Activated naive CD4-positive, alpha-beta T cell treated with anti-CD3 and anti-CD28 coated beads for 36 hours (primary cell): ENCODE measurements around the gene NACC2. TPM values are rescaled to one million over a fixed set of nuclear protein-coding genes. Genes with fewer than 3 reads are reported as not detected.

Experiments
- CTCF ChIA-PET: fragments of 350-600 bp; sonication (Branson Sonifier 250); formaldehyde crosslinking; loops from one replicate; lab custom pipeline; 2021; ENCODE audit warnings: antibody characterized with exemption; lab: Charles Lee
- DNase-seq: peaks from one replicate; pipeline ENCODE4 v3.0.0-alpha.2; 2020
- H3K27ac Mint-ChIP-seq: one replicate; pipeline ENCODE4 v1.8.0; 2021; ENCODE audit warnings: mild to moderate bottlenecking, mixed read lengths
- H3K27me3 Mint-ChIP-seq: one replicate; pipeline ENCODE4 v1.8.0; 2021; ENCODE audit warnings: low read depth, mixed read lengths
- H3K36me3 Mint-ChIP-seq: one replicate; pipeline ENCODE4 v1.8.0; 2021; ENCODE audit warnings: low read depth, mixed read lengths
- H3K4me1 Mint-ChIP-seq: one replicate; pipeline ENCODE4 v1.8.0; 2021; ENCODE audit warnings: low read depth, mixed read lengths
- H3K4me3 Mint-ChIP-seq: one replicate; pipeline ENCODE4 v1.8.0; 2021; ENCODE audit warnings: mild to moderate bottlenecking, moderate library complexity, mixed read lengths
- H3K9me3 Mint-ChIP-seq: one replicate; pipeline ENCODE4 v1.8.0; 2021; ENCODE audit warnings: mixed read lengths
- intact Hi-C: fragments of 100-400 bp; cut with micrococcal nuclease; formaldehyde crosslinking; loops from one replicate; pipeline ENCODE4 v1.15.1; 2023
- total RNA-seq, 2 experiments: library from RNA; stranded (reverse); gene quantifications; one replicate each; pipeline ENCODE4 v1.2.3, GENCODE V29; 2021

NACC2 gene
- total RNA-seq, 2 experiments from 2014 or later: 3.4 to 3.5 TPM

- no peak overlapping the region for H3K27ac Mint-ChIP-seq
- no peaks in the 10 kb centered on the region for H3K27me3 Mint-ChIP-seq
- intact Hi-C loops: no loop called here
- no peaks in the 10 kb centered on the region for H3K4me1 Mint-ChIP-seq
- H3K36me3 Mint-ChIP-seq: no peaks in the 10 kb centered on the region
- no peaks in the 10 kb centered on the region for H3K9me3 Mint-ChIP-seq
- H3K4me3 Mint-ChIP-seq: no peak overlapping the region
- no peak for DNase-seq
- CTCF ChIA-PET: no interaction called here
Observed at GRCh38 chr9:136007276-136007933, 87.7 kb downstream of the NACC2 start.

GRCh38 chr9:136006169-136006568 lies 88.9 kb downstream of the NACC2 start:
- Mint-ChIP-seq H3K27ac (no peak overlapping the region), H3K4me3 (no peak overlapping the region), H3K36me3 (no peaks in the 10 kb centered on the region), H3K4me1 (no peaks in the 10 kb centered on the region), H3K9me3 (no peaks in the 10 kb centered on the region), H3K27me3 (no peaks in the 10 kb centered on the region)
- no peak for DNase-seq
- intact Hi-C loops: no loop called here
- CTCF ChIA-PET: no interaction called here

GRCh38 chr9:136004712-136005111 lies 90.4 kb downstream of the NACC2 start:
- Mint-ChIP-seq H3K4me1 (no peaks in the 10 kb centered on the region), H3K9me3 (no peaks in the 10 kb centered on the region), H3K36me3 (no peaks in the 10 kb centered on the region), H3K27me3 (no peaks in the 10 kb centered on the region), H3K4me3 (no peak overlapping the region), H3K27ac (no peak overlapping the region)
- CTCF ChIA-PET: no interaction called here
- intact Hi-C loops: no loop called here
- no peak for DNase-seq

GRCh38 chr9:136004219-136004618 lies 90.9 kb downstream of the NACC2 start:
- CTCF ChIA-PET: no interaction called here
- H3K27ac Mint-ChIP-seq: no peak overlapping the region
- intact Hi-C loops: no loop called here
- no peak overlapping the region for H3K4me3 Mint-ChIP-seq
- no peaks in the 10 kb centered on the region for H3K36me3 Mint-ChIP-seq
- H3K27me3 Mint-ChIP-seq: no peaks in the 10 kb centered on the region
- no peaks in the 10 kb centered on the region for H3K4me1 Mint-ChIP-seq
- H3K9me3 Mint-ChIP-seq: no peaks in the 10 kb centered on the region
- DNase-seq: no peak

GRCh38 chr9:136003411-136004218 lies 91.5 kb downstream of the NACC2 start:
- Mint-ChIP-seq H3K27me3 (no peaks in the 10 kb centered on the region), H3K4me3 (no peak overlapping the region), H3K4me1 (no peaks in the 10 kb centered on the region), H3K27ac (no peak overlapping the region), H3K36me3 (no peaks in the 10 kb centered on the region), H3K9me3 (no peaks in the 10 kb centered on the region)
- CTCF ChIA-PET: no interaction called here
- intact Hi-C loops: no loop called here
- no peak for DNase-seq

- intact Hi-C loops: no loop called here
- no peak overlapping the region for H3K27ac Mint-ChIP-seq
Observed at GRCh38 chr9:136002881-136003280, 92.2 kb downstream of the NACC2 start.

GRCh38 chr9:136002215-136002614 lies 92.9 kb downstream of the NACC2 start:
- Mint-ChIP-seq H3K27me3 (no peaks in the 10 kb centered on the region), H3K4me3 (no peak overlapping the region), H3K27ac (no peak overlapping the region), H3K4me1 (no peaks in the 10 kb centered on the region), H3K9me3 (no peaks in the 10 kb centered on the region), H3K36me3 (no peaks in the 10 kb centered on the region)
- CTCF ChIA-PET: no interaction called here
- intact Hi-C loops: no loop called here
- DNase-seq: no peak

More at GRCh38 chr9:136002881-136003280, 92.2 kb downstream of the NACC2 start:
- H3K4me1 Mint-ChIP-seq: no peaks in the 10 kb centered on the region
- H3K27me3 Mint-ChIP-seq: no peaks in the 10 kb centered on the region
- CTCF ChIA-PET: no interaction called here
- no peaks in the 10 kb centered on the region for H3K9me3 Mint-ChIP-seq
- no peak for DNase-seq
- no peak overlapping the region for H3K4me3 Mint-ChIP-seq
- no peaks in the 10 kb centered on the region for H3K36me3 Mint-ChIP-seq

- intact Hi-C loops: no loop called here
- Mint-ChIP-seq H3K27me3 (no peaks in the 10 kb centered on the region), H3K9me3 (no peaks in the 10 kb centered on the region), H3K4me3 (no peak overlapping the region), H3K36me3 (no peaks in the 10 kb centered on the region), H3K27ac (no peak overlapping the region), H3K4me1 (no peaks in the 10 kb centered on the region)
- CTCF ChIA-PET: interaction anchor here (0.7 kb wide), 1 partner anchor 302 kb away, joined by 3 read pairs; the partner anchor contains the start of gene SOHLH1
- DNase-seq: no peak
Observed at GRCh38 chr9:136001231-136001630, 93.9 kb downstream of the NACC2 start.

GRCh38 chr9:135998410-135999071 lies 96.5 kb downstream of the NACC2 start:
- Mint-ChIP-seq H3K27ac (no peak overlapping the region), H3K4me3 (no peak overlapping the region), H3K36me3 (no peaks in the 10 kb centered on the region), H3K9me3 (no peaks in the 10 kb centered on the region), H3K4me1 (no peaks in the 10 kb centered on the region), H3K27me3 (no peaks in the 10 kb centered on the region)
- CTCF ChIA-PET: no interaction called here
- intact Hi-C loops: no loop called here
- DNase-seq: no peak

GRCh38 chr9:135998016-135998380 lies 97.1 kb downstream of the NACC2 start:
- Mint-ChIP-seq H3K27ac (no peak overlapping the region), H3K4me1 (no peaks in the 10 kb centered on the region), H3K27me3 (no peaks in the 10 kb centered on the region), H3K4me3 (no peak overlapping the region), H3K9me3 (no peaks in the 10 kb centered on the region), H3K36me3 (no peaks in the 10 kb centered on the region)
- DNase-seq: no peak
- intact Hi-C loops: no loop called here
- CTCF ChIA-PET: interaction anchor here (0.7 kb wide), 1 partner anchor 266 kb away, joined by 3 read pairs; no protein-coding TSS in a partner anchor

GRCh38 chr9:135997090-135998015 lies 97.7 kb downstream of the NACC2 start:
- DNase-seq: no peak
- no peaks in the 10 kb centered on the region for H3K36me3 Mint-ChIP-seq
- H3K4me3 Mint-ChIP-seq: no peak overlapping the region
- H3K4me1 Mint-ChIP-seq: peaks cover 4% of the 10 kb centered on the region
- H3K27ac Mint-ChIP-seq: no peak overlapping the region
- H3K9me3 Mint-ChIP-seq: no peaks in the 10 kb centered on the region
- intact Hi-C loops: no loop called here
- CTCF ChIA-PET: interaction anchor here (0.7 kb wide), 1 partner anchor 267 kb away, joined by 3 read pairs; no protein-coding TSS in a partner anchor
- H3K27me3 Mint-ChIP-seq: no peaks in the 10 kb centered on the region

GRCh38 chr9:135995816-135996215 lies 99.3 kb downstream of the NACC2 start:
- intact Hi-C loops: no loop called here
- peaks cover 11% of the 10 kb centered on the region for H3K4me1 Mint-ChIP-seq
- CTCF ChIA-PET: interaction anchor here (0.6 kb wide), 1 partner anchor 288 kb away, joined by 3 read pairs; no protein-coding TSS in a partner anchor
- no peak for DNase-seq
- H3K4me3 Mint-ChIP-seq: no peak overlapping the region
- no peak overlapping the region for H3K27ac Mint-ChIP-seq
- H3K9me3 Mint-ChIP-seq: no peaks in the 10 kb centered on the region
- no peaks in the 10 kb centered on the region for H3K36me3 Mint-ChIP-seq
- H3K27me3 Mint-ChIP-seq: no peaks in the 10 kb centered on the region
